ENCODE results near the gene MTERF4. TPM values are rescaled to one million over a fixed set of nuclear protein-coding genes. Genes with fewer than 3 reads are reported as not detected.
A peak's percentile ranks its signal among the peaks of the same experiment; 100 is the strongest.

MTERF4 gene
- total RNA-seq, 6 donors from 2014 or later = 22.3 to 54.4 (median 25.4) TPM

GRCh38 chr2:241073166-241074064, 28.7 kb downstream of the MTERF4 start:
- H3K36me3 ChIP-seq = peaks cover 0 to 70% (median 34%) of the 10 kb centered on the region in 4 donors
- H3K4me1 ChIP-seq = peaks cover 0 to 3% (median under 1%) of the 10 kb centered on the region in 4 donors
- TF ChIP-seq POLR2A (IDR thresholded peaks at IDR 0.05) (no peak), POLR2AphosphoS5 (IDR thresholded peaks at IDR 0.05) (no peak), EP300 (IDR thresholded peaks at IDR 0.05) (no peak)
- TF ChIP-seq, protein P1, sequence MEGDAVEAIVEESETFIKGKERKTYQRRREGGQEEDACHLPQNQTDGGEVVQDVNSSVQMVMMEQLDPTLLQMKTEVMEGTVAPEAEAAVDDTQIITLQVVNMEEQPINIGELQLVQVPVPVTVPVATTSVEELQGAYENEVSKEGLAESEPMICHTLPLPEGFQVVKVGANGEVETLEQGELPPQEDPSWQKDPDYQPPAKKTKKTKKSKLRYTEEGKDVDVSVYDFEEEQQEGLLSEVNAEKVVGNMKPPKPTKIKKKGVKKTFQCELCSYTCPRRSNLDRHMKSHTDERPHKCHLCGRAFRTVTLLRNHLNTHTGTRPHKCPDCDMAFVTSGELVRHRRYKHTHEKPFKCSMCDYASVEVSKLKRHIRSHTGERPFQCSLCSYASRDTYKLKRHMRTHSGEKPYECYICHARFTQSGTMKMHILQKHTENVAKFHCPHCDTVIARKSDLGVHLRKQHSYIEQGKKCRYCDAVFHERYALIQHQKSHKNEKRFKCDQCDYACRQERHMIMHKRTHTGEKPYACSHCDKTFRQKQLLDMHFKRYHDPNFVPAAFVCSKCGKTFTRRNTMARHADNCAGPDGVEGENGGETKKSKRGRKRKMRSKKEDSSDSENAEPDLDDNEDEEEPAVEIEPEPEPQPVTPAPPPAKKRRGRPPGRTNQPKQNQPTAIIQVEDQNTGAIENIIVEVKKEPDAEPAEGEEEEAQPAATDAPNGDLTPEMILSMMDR (IDR thresholded peaks at IDR 0.05) = no peak
- H3K27ac ChIP-seq = peak overlapping the region in 1 of 4 donors; percentile 15
- 88 to 92% methylated on average over 6 to 25 of the region's 25 CpGs for WGBS, 2 donors
- H3K9me3 ChIP-seq = no peaks in the 10 kb centered on the region
- peak in 1 of 2 donors; percentile 78 for DNase-seq
- no peaks in the 10 kb centered on the region for H3K27me3 ChIP-seq
- H3K4me3 ChIP-seq = no peak overlapping the region
- no peak for ATAC-seq (ENCODE audit: low FRiP score in 2 of 2)

- 92% methylated on average over 12 to 14 of the region's 14 CpGs for WGBS, 2 donors
- H3K27ac ChIP-seq = no peak overlapping the region
- TF ChIP-seq EP300 (IDR thresholded peaks at IDR 0.05) = no peak
- no peak for TF ChIP-seq POLR2AphosphoS5 (IDR thresholded peaks at IDR 0.05)
- TF ChIP-seq POLR2A (IDR thresholded peaks at IDR 0.05) = no peak
- TF ChIP-seq, protein P1 (IDR thresholded peaks at IDR 0.05) = no peak
- H3K4me3 ChIP-seq = no peak overlapping the region
- ATAC-seq (ENCODE audit: low FRiP score in 2 of 2) = no peak
- H3K36me3 ChIP-seq = peaks cover 0 to 78% (median 38%) of the 10 kb centered on the region in 4 donors
- H3K4me1 ChIP-seq = no peaks in the 10 kb centered on the region
- no peaks in the 10 kb centered on the region for H3K27me3 ChIP-seq
- DNase-seq = no peak
- H3K9me3 ChIP-seq = no peaks in the 10 kb centered on the region
Observed at GRCh38 chr2:241072553-241073165, 29.4 kb downstream of the MTERF4 start.

DNA sequence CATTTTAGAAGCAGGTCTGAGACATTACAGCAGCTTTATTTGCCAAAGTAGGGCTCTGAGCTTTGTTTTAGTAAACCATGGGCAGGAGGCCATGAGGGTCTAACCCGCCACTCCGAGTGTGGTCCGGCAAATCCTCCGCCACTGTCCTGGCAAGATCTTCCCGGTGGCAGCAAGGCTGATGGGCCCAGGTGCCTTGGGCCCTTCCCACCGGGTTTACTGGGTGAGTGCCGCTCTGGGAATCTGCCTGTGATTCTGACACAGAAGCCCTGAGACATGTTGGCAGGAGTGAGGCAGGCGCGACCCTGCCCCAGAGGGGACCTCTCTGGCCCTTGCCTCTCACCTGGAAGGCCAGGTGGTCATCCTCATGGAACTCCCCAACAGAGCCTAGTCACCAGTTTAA, 29.9 kb downstream of the MTERF4 start:
- no peak overlapping the region for H3K27ac ChIP-seq
- ATAC-seq (ENCODE audit: low FRiP score in 2 of 2) = no peak
- H3K27me3 ChIP-seq = no peaks in the 10 kb centered on the region
- no peak overlapping the region for H3K4me3 ChIP-seq
- no peaks in the 10 kb centered on the region for H3K9me3 ChIP-seq
- peak in 1 of 2 donors; percentile 52 for DNase-seq
- TF ChIP-seq POLR2AphosphoS5 (IDR thresholded peaks at IDR 0.05) = no peak
- TF ChIP-seq, protein P1 (IDR thresholded peaks at IDR 0.05) = no peak
- no peak for TF ChIP-seq POLR2A (IDR thresholded peaks at IDR 0.05)
- TF ChIP-seq EP300 (IDR thresholded peaks at IDR 0.05) = no peak
- no peaks in the 10 kb centered on the region for H3K4me1 ChIP-seq
- WGBS, 2 donors = 78 to 81% methylated on average over 8 to 9 of the region's 9 CpGs
- H3K36me3 ChIP-seq = peaks cover 0 to 83% (median 40%) of the 10 kb centered on the region in 4 donors

DNA sequence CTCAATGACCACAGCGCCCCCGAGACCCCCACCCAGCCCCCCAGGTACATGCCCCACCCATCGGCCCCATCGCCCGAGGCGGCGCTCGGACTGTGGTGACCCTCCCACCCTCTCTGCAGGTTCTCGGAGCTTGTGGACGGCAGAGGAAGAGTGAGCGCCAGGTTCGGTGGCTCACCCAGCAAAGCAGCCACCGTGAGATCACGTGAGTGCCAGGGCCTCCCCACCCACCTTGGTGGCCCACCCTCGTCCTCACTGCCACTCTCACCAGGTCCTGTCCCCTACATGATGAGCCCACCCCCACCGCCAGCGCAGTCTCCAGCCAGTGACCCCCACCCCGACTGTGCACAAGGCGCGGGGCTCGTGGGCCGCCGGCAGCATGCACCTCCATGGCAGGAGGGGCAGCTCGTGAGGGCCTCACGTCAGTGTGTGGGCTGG, 30.4 kb downstream of the MTERF4 start:
- H3K9me3 ChIP-seq = no peaks in the 10 kb centered on the region
- H3K27ac ChIP-seq = no peak overlapping the region
- H3K4me1 ChIP-seq = no peaks in the 10 kb centered on the region
- no peak for TF ChIP-seq POLR2A (IDR thresholded peaks at IDR 0.05)
- TF ChIP-seq, protein P1 (IDR thresholded peaks at IDR 0.05) = no peak
- TF ChIP-seq EP300 (IDR thresholded peaks at IDR 0.05) = no peak
- TF ChIP-seq POLR2AphosphoS5 (IDR thresholded peaks at IDR 0.05) = no peak
- ATAC-seq (ENCODE audit: low FRiP score in 2 of 2) = no peak
- 87 to 95% methylated on average over 9 to 19 of the region's 25 CpGs for WGBS, 2 donors
- no peak overlapping the region for H3K4me3 ChIP-seq
- no peaks in the 10 kb centered on the region for H3K27me3 ChIP-seq
- H3K36me3 ChIP-seq = peaks cover 0 to 87% (median 42%) of the 10 kb centered on the region in 4 donors
- DNase-seq = peak in 1 of 2 donors; percentile 80
